Neural cell (in vitro differentiated cells): ENCODE results near the gene KMT2E. TPM values are rescaled to one million over a fixed set of nuclear protein-coding genes. Genes with fewer than 3 reads are reported as not detected.

Experiments
- H2AFZ ChIP-seq: fragments of 200-600, 300-800 bp; sonication (generic), shearing (Covaris generic); 2 replicates; pipeline ENCODE4 v1.6.0; 2014; ENCODE audit warnings: low read depth, mild to moderate bottlenecking, antibody characterized with exemption, low read length, moderate library complexity
- H3F3A ChIP-seq: fragments of 200-600 bp; shearing (Covaris generic); 2 replicates; pipeline ENCODE4 v1.6.1; 2016; ENCODE audit warnings: mild to moderate bottlenecking, moderate library complexity, mixed read lengths, antibody characterized with exemption, low read length; ENCODE audit not compliant: insufficient read depth, poor library complexity, severe bottlenecking
- H3K27ac ChIP-seq: fragments of 200-600, 300-800 bp; sonication (generic), shearing (Covaris generic); 2 replicates; pipeline ENCODE4 v1.5.1; 2014; ENCODE audit warnings: mild to moderate bottlenecking, low read length, moderate library complexity
- H3K27me3 ChIP-seq: fragments of 300-800, 200-600 bp; sonication (generic), shearing (Covaris generic); 2 replicates; pipeline ENCODE4 v1.6.0; 2014; ENCODE audit warnings: mild to moderate bottlenecking, low read depth, low read length, moderate library complexity; ENCODE audit not compliant: insufficient read depth
- H3K36me3 ChIP-seq: fragments of 300-800, 200-600 bp; sonication (generic), shearing (Covaris generic); 2 replicates; pipeline ENCODE4 v1.5.1; 2014; ENCODE audit warnings: mild to moderate bottlenecking, antibody characterized with exemption, low read length, moderate library complexity; ENCODE audit not compliant: insufficient read depth
- H3K4me2 ChIP-seq: fragments of 300-800, 200-600 bp; sonication (generic), shearing (Covaris generic); 2 replicates; pipeline ENCODE4 v1.6.0; 2014; ENCODE audit warnings: mild to moderate bottlenecking, low read length
- H3K4me3 ChIP-seq: fragments of 300-800, 200-600 bp; sonication (generic), shearing (Covaris generic); 2 replicates; pipeline ENCODE4 v1.5.1; 2014; ENCODE audit warnings: mild to moderate bottlenecking, low read length, moderate library complexity
- H3K79me2 ChIP-seq: fragments of 200-600 bp; shearing (Covaris generic); replicated peaks from 2 replicates; pipeline ENCODE4 v1.6.0; 2014; ENCODE audit warnings: mild to moderate bottlenecking, low read length, moderate library complexity; ENCODE audit not compliant: insufficient read depth
- H3K9ac ChIP-seq: fragments of 300-800, 200-600 bp; sonication (generic), shearing (Covaris generic); 2 replicates; pipeline ENCODE4 v1.6.1; 2016; ENCODE audit warnings: mild to moderate bottlenecking, low read length, mixed read lengths
- H3K9me2 ChIP-seq: fragments of 200-600 bp; shearing (Covaris generic); 2 replicates; pipeline ENCODE4 v1.6.1; 2016; ENCODE audit warnings: mild to moderate bottlenecking, low read length, mixed read lengths; ENCODE audit not compliant: insufficient read depth
- H3K9me3 ChIP-seq: fragments of 200-600, 300-800 bp; sonication (generic), shearing (Covaris generic); 2 replicates; pipeline ENCODE4 v1.6.1; 2016; ENCODE audit warnings: mild to moderate bottlenecking, mixed run types, low read length, moderate library complexity, mixed read lengths
- H4K20me1 ChIP-seq: fragments of 200-600 bp; shearing (Covaris generic); 2 replicates; pipeline ENCODE4 v1.6.1; 2016; ENCODE audit warnings: mild to moderate bottlenecking, mixed run types; ENCODE audit not compliant: insufficient read depth
- EP300 ChIP-seq: fragments of 450-650 bp; conservative IDR thresholded peaks from 2 replicates; pipeline ENCODE4 v1.6.1; 2014; ENCODE audit warnings: antibody characterized with exemption, mild to moderate bottlenecking, moderate library complexity; ENCODE audit not compliant: poor library complexity, severe bottlenecking
- EZH2 ChIP-seq: fragments of 200-600, 300-800 bp; shearing (Covaris generic), sonication (generic); IDR thresholded peaks from 2 replicates; pipeline ENCODE4 v1.6.1; 2014; ENCODE audit warnings: antibody characterized with exemption, low read length, borderline replicate concordance, mild to moderate bottlenecking; ENCODE audit not compliant: insufficient read depth, poor library complexity, severe bottlenecking
- MXI1 ChIP-seq: fragments of 450-650 bp; conservative IDR thresholded peaks from 2 replicates; pipeline ENCODE4 v1.6.1; 2014; ENCODE audit warnings: antibody characterized with exemption, mild to moderate bottlenecking; ENCODE audit not compliant: poor library complexity, severe bottlenecking
- POLR2AphosphoS5 ChIP-seq: IDR thresholded peaks from 2 replicates; pipeline ENCODE4 v1.6.1; 2012
- REST ChIP-seq: IDR thresholded peaks from 2 replicates; pipeline ENCODE4 v1.6.1; 2012; ENCODE audit warnings: borderline replicate concordance
- SMC3 ChIP-seq: fragments of 450-650 bp; conservative IDR thresholded peaks from 2 replicates; pipeline ENCODE4 v1.6.1; 2014; ENCODE audit warnings: antibody characterized with exemption, mild to moderate bottlenecking, moderate library complexity; ENCODE audit not compliant: poor library complexity
- TAF1 ChIP-seq: IDR thresholded peaks from 2 replicates; pipeline ENCODE4 v1.6.1; 2012; ENCODE audit warnings: low read depth
- polyA plus RNA-seq: library from polyadenylated mRNA; depleted of rRNA; stranded (reverse); fragments of >200 nt; gene quantifications from 2 replicates; pipeline ENCODE4 v1.2.3, GENCODE V29; 2014
- TF ChIP-seq, protein P1 (sequence below): fragments of 450-650 bp; IDR thresholded peaks from 2 replicates; pipeline ENCODE4 v1.5.1; 2014; ENCODE audit warnings: antibody characterized with exemption, mild to moderate bottlenecking, moderate library complexity; ENCODE audit not compliant: poor library complexity, severe bottlenecking

Gene KMT2E
- polyA plus RNA-seq, 1 donor from 2014 or later = 78.4 TPM

DNA sequence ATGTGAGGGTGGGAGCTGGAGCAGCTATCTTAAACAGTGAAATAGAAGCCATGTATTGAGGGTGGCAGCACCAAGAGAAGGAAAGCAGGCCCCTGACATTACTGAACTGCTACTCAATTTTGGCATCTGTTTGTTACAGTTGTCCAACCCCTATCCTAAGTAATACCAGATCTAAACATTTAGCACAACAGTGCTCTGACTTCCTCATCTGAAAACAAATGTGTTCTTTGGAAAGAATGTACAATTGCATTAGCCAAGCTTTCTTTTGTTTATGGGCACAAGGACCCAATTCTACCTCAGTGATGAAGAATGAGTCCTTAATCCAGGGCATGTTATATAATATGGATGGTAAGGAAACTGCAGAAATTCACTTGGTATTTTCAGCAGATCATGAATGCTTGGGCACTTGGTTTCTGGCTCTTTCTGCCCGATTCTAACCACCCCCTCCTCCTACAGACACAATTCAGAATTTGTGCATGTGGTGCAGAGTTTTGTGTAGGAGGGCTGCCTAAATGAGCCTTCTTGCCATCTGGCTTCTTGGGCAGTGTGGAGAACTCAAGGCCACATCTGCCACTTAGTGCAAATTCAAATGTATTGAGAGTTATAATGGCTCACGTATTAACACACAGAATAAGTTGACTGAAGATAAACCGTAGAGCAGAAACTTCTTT, 36.9 kb upstream of the KMT2E start:
- Histone ChIP-seq H3K4me3 (no peak overlapping the region), H3K9ac (no peak overlapping the region), H3K36me3 (no peaks in the 10 kb centered on the region), H2AFZ (no peak overlapping the region), H3F3A (no peaks in the 10 kb centered on the region), H3K9me3 (no peaks in the 10 kb centered on the region), H3K4me2 (no peak overlapping the region), H4K20me1 (no peaks in the 10 kb centered on the region), H3K27me3 (no peaks in the 10 kb centered on the region), H3K9me2 (no peaks in the 10 kb centered on the region), H3K79me2 (peaks cover 15% of the 10 kb centered on the region), H3K27ac (no peak overlapping the region)
- TF ChIP-seq TAF1 = no peak
- no peak for TF ChIP-seq SMC3
- TF ChIP-seq REST = no peak
- TF ChIP-seq EP300 = no peak

DNA sequence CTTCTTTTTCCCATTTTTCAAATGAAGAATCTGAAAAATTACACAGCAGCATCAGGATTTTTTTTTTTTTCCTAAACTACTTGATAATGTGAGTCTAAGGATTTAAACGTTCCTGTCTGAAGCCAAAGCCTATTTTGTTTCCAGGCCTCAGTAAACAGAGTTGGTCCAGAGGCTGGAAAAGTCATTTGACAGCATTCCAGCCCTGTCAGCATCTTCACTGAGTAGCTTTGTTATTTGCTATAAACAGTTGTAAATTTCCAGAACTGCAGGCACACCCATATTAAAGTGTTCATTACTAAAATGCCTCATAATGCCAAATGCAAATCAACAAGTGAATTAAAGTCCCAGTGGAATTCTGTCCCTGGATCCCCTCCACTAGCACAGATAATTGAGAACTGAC, 35.5 kb upstream of the KMT2E start:
- H3F3A ChIP-seq = no peaks in the 10 kb centered on the region
- H3K27ac ChIP-seq = no peak overlapping the region
- TF ChIP-seq REST = no peak
- no peaks in the 10 kb centered on the region for H3K9me3 ChIP-seq
- no peaks in the 10 kb centered on the region for H3K9me2 ChIP-seq
- no peaks in the 10 kb centered on the region for H3K27me3 ChIP-seq
- no peak overlapping the region for H3K4me3 ChIP-seq
- H4K20me1 ChIP-seq = no peaks in the 10 kb centered on the region
- no peak overlapping the region for H2AFZ ChIP-seq
- no peak overlapping the region for H3K9ac ChIP-seq
- peaks cover 25% of the 10 kb centered on the region for H3K79me2 ChIP-seq
- no peak overlapping the region for H3K4me2 ChIP-seq
- H3K36me3 ChIP-seq = no peaks in the 10 kb centered on the region

DNA sequence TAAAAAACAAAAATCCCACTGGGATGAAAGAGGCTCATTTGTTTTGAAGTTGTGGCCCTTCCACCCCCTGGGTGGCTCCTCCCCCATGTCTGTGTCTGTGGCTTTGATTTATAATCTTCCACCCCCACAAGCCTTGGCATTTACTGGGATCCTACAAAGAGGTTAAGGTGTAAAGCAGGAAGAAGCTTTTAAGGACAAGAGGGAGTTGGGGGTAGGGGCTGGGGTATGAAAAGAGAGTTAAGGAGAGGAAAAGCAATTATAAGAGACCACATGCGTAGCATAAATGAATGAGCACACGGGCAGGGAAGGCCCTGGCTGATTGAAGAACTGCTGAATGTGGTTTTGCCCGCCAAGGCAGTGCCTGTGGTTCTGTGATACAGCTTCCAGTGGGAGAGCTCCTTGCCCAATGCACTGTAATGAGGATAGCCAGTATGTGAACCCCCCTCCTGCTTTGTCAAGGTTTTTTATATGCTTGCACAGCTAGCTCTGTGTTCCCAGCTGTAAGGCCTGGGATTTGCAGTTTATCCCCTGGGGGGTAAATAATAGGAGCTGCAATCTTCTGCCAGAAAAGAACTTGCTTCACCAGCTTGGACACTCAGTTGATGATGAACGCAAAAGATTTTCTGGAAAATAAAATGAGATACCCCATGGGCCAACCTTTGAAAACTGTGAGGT, 34.7 kb upstream of the KMT2E start:
- no peak overlapping the region for H2AFZ ChIP-seq
- no peak overlapping the region for H3K9ac ChIP-seq
- H3K9me3 ChIP-seq = no peaks in the 10 kb centered on the region
- no peaks in the 10 kb centered on the region for H3K27me3 ChIP-seq
- H3K9me2 ChIP-seq = no peaks in the 10 kb centered on the region
- no peak overlapping the region for H3K4me2 ChIP-seq
- no peak overlapping the region for H3K27ac ChIP-seq
- no peaks in the 10 kb centered on the region for H3K36me3 ChIP-seq
- H3K4me3 ChIP-seq = no peak overlapping the region
- H3K79me2 ChIP-seq = peaks cover 27% of the 10 kb centered on the region
- no peaks in the 10 kb centered on the region for H3F3A ChIP-seq
- no peaks in the 10 kb centered on the region for H4K20me1 ChIP-seq
- TF ChIP-seq REST (no peak), SMC3 (no peak), MXI1 (no peak), EP300 (no peak), POLR2AphosphoS5 (no peak), EZH2 (no peak), TAF1 (no peak)
- TF ChIP-seq, protein P1, sequence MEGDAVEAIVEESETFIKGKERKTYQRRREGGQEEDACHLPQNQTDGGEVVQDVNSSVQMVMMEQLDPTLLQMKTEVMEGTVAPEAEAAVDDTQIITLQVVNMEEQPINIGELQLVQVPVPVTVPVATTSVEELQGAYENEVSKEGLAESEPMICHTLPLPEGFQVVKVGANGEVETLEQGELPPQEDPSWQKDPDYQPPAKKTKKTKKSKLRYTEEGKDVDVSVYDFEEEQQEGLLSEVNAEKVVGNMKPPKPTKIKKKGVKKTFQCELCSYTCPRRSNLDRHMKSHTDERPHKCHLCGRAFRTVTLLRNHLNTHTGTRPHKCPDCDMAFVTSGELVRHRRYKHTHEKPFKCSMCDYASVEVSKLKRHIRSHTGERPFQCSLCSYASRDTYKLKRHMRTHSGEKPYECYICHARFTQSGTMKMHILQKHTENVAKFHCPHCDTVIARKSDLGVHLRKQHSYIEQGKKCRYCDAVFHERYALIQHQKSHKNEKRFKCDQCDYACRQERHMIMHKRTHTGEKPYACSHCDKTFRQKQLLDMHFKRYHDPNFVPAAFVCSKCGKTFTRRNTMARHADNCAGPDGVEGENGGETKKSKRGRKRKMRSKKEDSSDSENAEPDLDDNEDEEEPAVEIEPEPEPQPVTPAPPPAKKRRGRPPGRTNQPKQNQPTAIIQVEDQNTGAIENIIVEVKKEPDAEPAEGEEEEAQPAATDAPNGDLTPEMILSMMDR = no peak
